H1 (cell line): ENCODE measurements around the gene MAPT. TPM values are rescaled to one million over a fixed set of nuclear protein-coding genes. Genes with fewer than 3 reads are reported as not detected.

Source experiments
- CTCF ChIA-PET: fragments of 300-600 bp; sonication (Branson Sonifier 250); formaldehyde crosslinking; loops from one replicate; lab custom pipeline; 2021; ENCODE audit not compliant: partially characterized antibody; lab: Charles Lee
- POLR2A ChIA-PET: fragments of 300-600 bp; sonication (Branson Sonifier 250); formaldehyde crosslinking; loops from one replicate; lab custom pipeline; 2021; ENCODE audit warnings: inconsistent platforms; ENCODE audit not compliant: partially characterized antibody; lab: Charles Lee
- DNase-seq, 2 experiments: peaks; one replicate each; pipeline versions ENCODE4 v3.0.0 to v3.0.0-alpha.2; 2010 to 2022; ENCODE audit warnings: low spot score in 2 of 2, low read depth in 1 of 2, mixed read lengths in 1 of 2
- FAIRE-seq: peaks from 2 replicates; lab custom pipeline; 2011; peaks lifted over from hg19 to GRCh38; lab: Jason Lieb, UNC
- H2AFZ ChIP-seq: 2 replicates; pipeline ENCODE4 v1.8.1; 2012; ENCODE audit warnings: low read length, inconsistent platforms
- H2AK5ac ChIP-seq: 2 replicates; pipeline ENCODE4 v1.6.1; 2013; ENCODE audit warnings: low read depth, low read length
- H2BK120ac ChIP-seq: replicated peaks from 2 replicates; pipeline ENCODE3; 2013; ENCODE audit warnings: low read depth, low read length, inconsistent platforms
- H2BK12ac ChIP-seq: 2 replicates; pipeline ENCODE4 v1.6.1; 2013; ENCODE audit warnings: low read depth, low read length
- H2BK15ac ChIP-seq: 2 replicates; pipeline ENCODE4 v1.6.1; 2013; ENCODE audit warnings: low read length
- H2BK20ac ChIP-seq: 2 replicates; pipeline ENCODE4 v1.6.1; 2013; ENCODE audit warnings: low read length
- H2BK5ac ChIP-seq: 2 replicates; pipeline ENCODE4 v1.6.1; 2013; ENCODE audit warnings: low read depth, low read length
- H3K14ac ChIP-seq: 2 replicates; pipeline ENCODE4 v1.6.1; 2013; ENCODE audit warnings: inconsistent platforms; ENCODE audit not compliant: insufficient read length
- H3K18ac ChIP-seq: 2 replicates; pipeline ENCODE4 v1.6.1; 2013; ENCODE audit warnings: low read length; ENCODE audit errors: extremely low read depth
- H3K23ac ChIP-seq: 2 replicates; pipeline ENCODE4 v1.6.1; 2013; ENCODE audit warnings: inconsistent platforms; ENCODE audit not compliant: insufficient read length
- H3K23me2 ChIP-seq: 2 replicates; pipeline ENCODE4 v1.6.1; 2013; ENCODE audit warnings: low read depth, low read length
- H3K27ac ChIP-seq: 2 replicates; pipeline ENCODE4 v1.6.1; 2011; ENCODE audit warnings: low read depth, low read length, inconsistent platforms
- H3K27me3 ChIP-seq, 4 experiments: replicated peaks in 1 of 4; 1 replicate in 1 of 4; 2 replicates in 3 of 4; pipeline versions ENCODE4 v1.6.1 to v1.8.1; 2011 to 2013; ENCODE audit warnings: low read length in 3 of 4, mild to moderate bottlenecking in 3 of 4, inconsistent platforms in 2 of 4, mixed read lengths in 2 of 4, moderate library complexity in 1 of 4; ENCODE audit not compliant: control insufficient read depth in 3 of 4, insufficient read depth in 3 of 4; ENCODE audit errors: extremely low read depth in 1 of 4
- H3K36me3 ChIP-seq, 4 experiments: 2 replicates each; pipeline versions ENCODE4 v1.6.1 to v1.8.1; 2011 to 2013; ENCODE audit warnings: mild to moderate bottlenecking in 4 of 4, low read length in 3 of 4, moderate library complexity in 2 of 4, control low read depth in 1 of 4, inconsistent platforms in 1 of 4; ENCODE audit not compliant: insufficient read depth in 4 of 4, control insufficient read depth in 2 of 4
- H3K4ac ChIP-seq: replicated peaks from 2 replicates; pipeline ENCODE3; 2013; ENCODE audit warnings: low read length, low read depth, mixed read lengths, inconsistent platforms; ENCODE audit not compliant: insufficient read length
- H3K4me1 ChIP-seq, 4 experiments: replicated peaks in 1 of 4; 1 replicate in 1 of 4; 2 replicates in 3 of 4; pipeline versions ENCODE4 v1.6.1 to v1.8.1; 2011 to 2013; ENCODE audit warnings: low read length in 3 of 4, inconsistent platforms in 2 of 4, mixed read lengths in 1 of 4; ENCODE audit not compliant: insufficient read depth in 4 of 4, control insufficient read depth in 3 of 4
- H3K4me2 ChIP-seq, 2 experiments: 2 replicates each; pipeline versions ENCODE4 v1.6.1 to v1.8.1; 2011 to 2013; ENCODE audit warnings: low read depth in 2 of 2, low read length in 2 of 2, control low read depth in 1 of 2, inconsistent platforms in 1 of 2, mild to moderate bottlenecking in 1 of 2; ENCODE audit not compliant: insufficient read depth in 1 of 2
- H3K4me3 ChIP-seq, 4 experiments: fragments of 200-600, 300-600 bp in 1 of 4; sonication (generic), shearing (Covaris generic), sonication (Bioruptor Twin) in 1 of 4; 2 replicates each; pipeline versions ENCODE4 v1.5.1 to v1.8.1; 2011 to 2016; ENCODE audit warnings: low read length in 4 of 4, low read depth in 3 of 4, control low read depth in 2 of 4, inconsistent platforms in 2 of 4, mild to moderate bottlenecking in 2 of 4, mixed read lengths in 1 of 4, moderate library complexity in 1 of 4; ENCODE audit not compliant: insufficient read depth in 2 of 4; ENCODE audit errors: extremely low read depth in 1 of 4
- H3K56ac ChIP-seq: replicated peaks from 2 replicates; pipeline ENCODE3; 2013; ENCODE audit warnings: low read depth, mild to moderate bottlenecking, mixed read lengths, low read length, inconsistent platforms; ENCODE audit not compliant: insufficient read length
- H3K79me1 ChIP-seq: 2 replicates; pipeline ENCODE4 v1.6.1; 2013; ENCODE audit warnings: low read depth, low read length, control low read depth
- H3K79me2 ChIP-seq, 2 experiments: 2 replicates each; pipeline versions ENCODE4 v1.6.1 to v1.8.1; 2012 to 2013; ENCODE audit warnings: low read length in 2 of 2, mild to moderate bottlenecking in 2 of 2, inconsistent platforms in 1 of 2; ENCODE audit not compliant: insufficient read depth in 2 of 2, control insufficient read depth in 1 of 2
- H3K9ac ChIP-seq, 4 experiments: replicated peaks in 1 of 4; 1 replicate in 1 of 4; 2 replicates in 3 of 4; pipeline versions ENCODE4 v1.6.1 to v1.8.1; 2011 to 2013; ENCODE audit warnings: low read depth in 3 of 4, low read length in 3 of 4, control low read depth in 2 of 4, mild to moderate bottlenecking in 2 of 4, moderate library complexity in 2 of 4, inconsistent platforms in 1 of 4; ENCODE audit errors: extremely low read depth in 1 of 4
- H3K9me3 ChIP-seq, 2 experiments: 2 replicates each; pipeline versions ENCODE4 v1.6.1 to v1.8.1; 2012 to 2013; ENCODE audit warnings: mild to moderate bottlenecking in 2 of 2, moderate library complexity in 2 of 2, control low read depth in 1 of 2, inconsistent platforms in 1 of 2, low read depth in 1 of 2, low read length in 1 of 2, mixed read lengths in 1 of 2; ENCODE audit not compliant: insufficient read depth in 2 of 2
- H4K20me1 ChIP-seq, 2 experiments: replicated peaks in 1 of 2; 2 replicates each; pipeline versions ENCODE3 to v1.8.1; 2011 to 2013; ENCODE audit warnings: inconsistent platforms in 2 of 2, low read length in 2 of 2, mild to moderate bottlenecking in 1 of 2; ENCODE audit not compliant: insufficient read depth in 2 of 2, control insufficient read depth in 1 of 2
- H4K5ac ChIP-seq: 2 replicates; pipeline ENCODE4 v1.6.1; 2013; ENCODE audit warnings: low read length, low read depth, mixed read lengths, inconsistent platforms; ENCODE audit not compliant: insufficient read length
- H4K8ac ChIP-seq: 2 replicates; pipeline ENCODE4 v1.8.0; 2013; ENCODE audit warnings: mild to moderate bottlenecking, moderate library complexity, low read length, inconsistent platforms; ENCODE audit not compliant: insufficient read depth; ENCODE audit errors: extremely low read depth
- H4K91ac ChIP-seq: replicated peaks from 2 replicates; pipeline ENCODE3; 2013; ENCODE audit warnings: low read length, mixed read lengths, inconsistent platforms; ENCODE audit not compliant: insufficient read length
- ATF3 ChIP-seq: IDR thresholded peaks from 2 replicates; pipeline ENCODE4 v1.6.1; 2011; ENCODE audit warnings: low read depth, mild to moderate bottlenecking, low read length; ENCODE audit not compliant: insufficient read depth
- CEBPB ChIP-seq: IDR thresholded peaks from 2 replicates; pipeline ENCODE4 v1.6.1; 2012; ENCODE audit warnings: low read depth, low read length
- EGR1 ChIP-seq: IDR thresholded peaks from 2 replicates; pipeline ENCODE4 v1.6.1; 2011; ENCODE audit warnings: low read depth, low read length, borderline replicate concordance
- EZH2 ChIP-seq: fragments of 200-600 bp; sonication (generic); IDR thresholded peaks from 2 replicates; pipeline ENCODE4 v1.7.1; 2012; ENCODE audit warnings: low read depth, mild to moderate bottlenecking, moderate library complexity, low read length, inconsistent platforms; ENCODE audit not compliant: severe bottlenecking
- FOSL1 ChIP-seq: IDR thresholded peaks from 2 replicates; pipeline ENCODE4 v1.6.1; 2011; ENCODE audit warnings: mild to moderate bottlenecking, low read depth, low read length, moderate library complexity; ENCODE audit not compliant: insufficient read depth
- KDM4A ChIP-seq: IDR thresholded peaks from one replicate; pipeline ENCODE4 v1.7.1; 2012; ENCODE audit warnings: low read depth, mild to moderate bottlenecking, moderate library complexity, low read length, inconsistent platforms; ENCODE audit not compliant: severe bottlenecking
- KDM5A ChIP-seq: fragments of 200-600 bp; IDR thresholded peaks from 2 replicates; pipeline ENCODE4 v1.7.1; 2012; ENCODE audit warnings: mild to moderate bottlenecking, low read length, inconsistent platforms, mixed read lengths
- POLR2A ChIP-seq, 2 experiments: IDR thresholded peaks; 1 replicate in 1 of 2; 2 replicates in 1 of 2; pipeline ENCODE4 v1.6.1; 2011; ENCODE audit warnings: low read depth in 2 of 2, low read length in 2 of 2, mild to moderate bottlenecking in 2 of 2; ENCODE audit errors: control extremely low read depth in 1 of 2
- RAD21 ChIP-seq, 2 experiments: IDR thresholded peaks in 1 of 2; conservative IDR thresholded peaks in 1 of 2; 2 replicates each; pipeline ENCODE4 v1.6.1; 2011; ENCODE audit warnings: low read depth in 2 of 2, low read length in 2 of 2, improper control_type of control experiment in 1 of 2, inconsistent platforms in 1 of 2, mild to moderate bottlenecking in 1 of 2, moderate library complexity in 1 of 2
- SAP30 ChIP-seq: fragments of 300-600 bp; sonication (generic); IDR thresholded peaks from 2 replicates; pipeline ENCODE4 v1.7.1; 2012; ENCODE audit warnings: low read length, moderate library complexity, mild to moderate bottlenecking, inconsistent platforms; ENCODE audit not compliant: insufficient read depth, insufficient replicate concordance
- SUZ12 ChIP-seq: fragments of 200-600 bp; sonication (generic); IDR thresholded peaks from 2 replicates; pipeline ENCODE4 v1.6.1; 2012; ENCODE audit warnings: mild to moderate bottlenecking, inconsistent platforms, low read length, moderate library complexity, mixed read lengths
- TAF7 ChIP-seq: optimal IDR thresholded peaks from 2 replicates; pipeline ENCODE3; 2011; ENCODE audit warnings: low read depth, mild to moderate bottlenecking, inconsistent platforms, low read length, moderate library complexity, borderline replicate concordance
- YY1 ChIP-seq: IDR thresholded peaks from 2 replicates; pipeline ENCODE4 v1.6.1; 2011; ENCODE audit warnings: low read depth, mild to moderate bottlenecking, low read length
- WGBS, 2 experiments: shearing (Covaris generic) in 1 of 2; methylation state at CpG; one replicate each; pipeline versions ENCODE4 v1.1.6 to v1.1.7; 2013 to 2015; ENCODE audit warnings: low lambda C conversion rate in 2 of 2, mixed read lengths in 2 of 2, inconsistent platforms in 1 of 2, low coverage in 1 of 2, missing lambda C conversion rate in 1 of 2; ENCODE audit not compliant: insufficient replicate concordance in 2 of 2, insufficient coverage in 1 of 2, insufficient read length in 1 of 2; ENCODE audit errors: extremely low coverage in 1 of 2, missing lambda C conversion rate in 1 of 2; 5-methylcytosine and 5-hydroxymethylcytosine counted together
- polyA plus RNA-seq, 7 experiments: library from polyadenylated mRNA; depleted of rRNA in 3 of 7; stranded (reverse) in 5 of 7; unstranded in 2 of 7; fragments of >200 nt in 5 of 7; fragments of 200-250 nt in 2 of 7; gene quantifications; 1 replicate in 5 of 7; 2 replicates in 1 of 7; 4 replicates in 1 of 7; pipeline versions ENCODE4 v1.2.1 to v1.2.3, GENCODE V29; 2011 to 2013; ENCODE audit warnings: missing spikeins in 2 of 7, mixed read lengths in 2 of 7
- total RNA-seq: library from RNA; stranded (reverse); fragmentation: NEBNext Ultra II Directional; extraction: Animal tissue kit (Norgen Biotek cat#: 25700); gene quantifications from 2 replicates; pipeline ENCODE4 v1.2.1, GENCODE V29; 2021

The MAPT gene
- total and polyA plus RNA-seq, 2 of the 8 experiments (the other 6 are each of a cell fraction or from before 2014, with no cell fraction given) = 0.54 to 1.7 TPM

- Histone ChIP-seq H4K20me1 (peaks cover 0 to 2% of the 10 kb centered on the region in 2 experiments), H2BK15ac (no peak overlapping the region), H3K23me2 (no peaks in the 10 kb centered on the region), H4K8ac (no peak overlapping the region), H3K18ac (no peak overlapping the region), H3K56ac (no peak overlapping the region), H4K5ac (no peak overlapping the region), H2BK12ac (no peak overlapping the region), H3K79me2 (no peaks in the 10 kb centered on the region), H2BK20ac (no peak overlapping the region), H3K27ac (no peak overlapping the region), H2AK5ac (no peak overlapping the region), H2BK120ac (no peak overlapping the region), H3K4me2 (no peak overlapping the region), H3K9me3 (no peaks in the 10 kb centered on the region), H3K27me3 (peaks cover 0 to 4% (median 0%) of the 10 kb centered on the region in 4 experiments; a peak in 2 of 7 replicates), H3K14ac (no peak overlapping the region), H2AFZ (no peak overlapping the region), H3K36me3 (no peaks in the 10 kb centered on the region), H3K79me1 (no peaks in the 10 kb centered on the region), H3K4me1 (0 out of 7 replicates have a peak, but pooled peaks cover 0 to 3% (median 0%) of the 10 kb centered on the region in 4 experiments), H3K4me3 (no peak overlapping the region), H3K9ac (no peak overlapping the region), H3K23ac (no peak overlapping the region), H4K91ac (no peak overlapping the region), H2BK5ac (no peak overlapping the region), H3K4ac (no peak overlapping the region)
- 87% methylated on average over 7 of the region's 7 CpGs; no CpG with 5 or more reads in 1 of the 2 experiments for WGBS, 2 experiments
- CTCF ChIA-PET = interaction anchor here (0.7 to 8.1 kb wide), 17 partner anchors 8 to 209 kb away, joined by 3 to 137 read pairs (median 5); partner anchors contain the start of gene CRHR1
- POLR2A ChIA-PET = no interaction called here
- DNase-seq = no peak
- FAIRE-seq = no peak
- no peak for TF ChIP-seq EZH2
- no peak for TF ChIP-seq CEBPB
- no peak for TF ChIP-seq SAP30
- TF ChIP-seq KDM4A = no peak
- TF ChIP-seq EGR1 = no peak
- no peak for TF ChIP-seq SUZ12
- TF ChIP-seq RAD21 (IDR thresholded peaks at IDR 0.05 in 1 of 2, conservative IDR thresholded peaks at IDR 0.05 in 1 of 2; ENCODE audit: low read depth in 2 of 2, low read length in 2 of 2) = no peak
- no peak for TF ChIP-seq ATF3
- no peak for TF ChIP-seq TAF7
- no peak for TF ChIP-seq FOSL1
- no peak for TF ChIP-seq POLR2A (IDR thresholded peaks at IDR 0.05; ENCODE audit: control extremely low read depth in 1 of 2, low read depth in 2 of 2, low read length in 2 of 2)
- no peak for TF ChIP-seq KDM5A
- TF ChIP-seq YY1 = no peak
These were observed 44.8 kb upstream of the MAPT start for GRCh38 chr17:45849536-45849990.
